MM.1S (cell line): ENCODE measurements around the gene PRR33.

Experiments
- EZH2 ChIP-seq: fragments of 300-600 bp; sonication (generic); optimal IDR thresholded peaks from 2 replicates; pipeline ENCODE3; 2017; ENCODE audit warnings: low read depth, mild to moderate bottlenecking, antibody characterized with exemption, low read length, mixed read lengths
- TF ChIP-seq, protein P1 (sequence below): fragments of 300-600 bp; sonication (generic); IDR thresholded peaks from 2 replicates; pipeline ENCODE4 v1.5.1; 2016; ENCODE audit warnings: antibody characterized with exemption, low read length, mixed read lengths

- TF ChIP-seq, protein P1, sequence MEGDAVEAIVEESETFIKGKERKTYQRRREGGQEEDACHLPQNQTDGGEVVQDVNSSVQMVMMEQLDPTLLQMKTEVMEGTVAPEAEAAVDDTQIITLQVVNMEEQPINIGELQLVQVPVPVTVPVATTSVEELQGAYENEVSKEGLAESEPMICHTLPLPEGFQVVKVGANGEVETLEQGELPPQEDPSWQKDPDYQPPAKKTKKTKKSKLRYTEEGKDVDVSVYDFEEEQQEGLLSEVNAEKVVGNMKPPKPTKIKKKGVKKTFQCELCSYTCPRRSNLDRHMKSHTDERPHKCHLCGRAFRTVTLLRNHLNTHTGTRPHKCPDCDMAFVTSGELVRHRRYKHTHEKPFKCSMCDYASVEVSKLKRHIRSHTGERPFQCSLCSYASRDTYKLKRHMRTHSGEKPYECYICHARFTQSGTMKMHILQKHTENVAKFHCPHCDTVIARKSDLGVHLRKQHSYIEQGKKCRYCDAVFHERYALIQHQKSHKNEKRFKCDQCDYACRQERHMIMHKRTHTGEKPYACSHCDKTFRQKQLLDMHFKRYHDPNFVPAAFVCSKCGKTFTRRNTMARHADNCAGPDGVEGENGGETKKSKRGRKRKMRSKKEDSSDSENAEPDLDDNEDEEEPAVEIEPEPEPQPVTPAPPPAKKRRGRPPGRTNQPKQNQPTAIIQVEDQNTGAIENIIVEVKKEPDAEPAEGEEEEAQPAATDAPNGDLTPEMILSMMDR = no peak
- TF ChIP-seq EZH2 = no peak
Observed at GRCh38 chr11:1887451-1888346, 4.0 kb downstream of the PRR33 start.
